ENCODE data around the gene ZBTB45.

GRCh38 chr19:58520257-58520599, 618 bp upstream of the ZBTB45 start:
- TF ChIP-seq ZNF558 (tag by site-specific recombination; IDR thresholded peaks at IDR 0.05) (no peak), RBAK (tag by site-specific recombination; IDR thresholded peaks at IDR 0.05) (no peak), PRDM1 (tag by site-specific recombination; IDR thresholded peaks at IDR 0.05) (no peak), HOXC10 (CRISPR knock-in tag; IDR thresholded peaks at IDR 0.05) (no peak), ZNF426 (tag by site-specific recombination; IDR thresholded peaks at IDR 0.05) (no peak), ZBTB10 (tag by site-specific recombination; IDR thresholded peaks at IDR 0.05) (no peak), CTCF (tag by site-specific recombination; IDR thresholded peaks at IDR 0.05) (no peak), ZNF148 (tag by site-specific recombination; IDR thresholded peaks at IDR 0.05; ENCODE audit: borderline replicate concordance) (no peak), ATF2 (tag by site-specific recombination; IDR thresholded peaks at IDR 0.05; ENCODE audit: low read depth) (no peak), ZNF398 (tag by site-specific recombination; IDR thresholded peaks at IDR 0.05) (no peak), ZNF169 (tag by site-specific recombination; IDR thresholded peaks at IDR 0.05) (no peak)
